ENCODE data around the gene KRT39. TPM values are rescaled to one million over a fixed set of nuclear protein-coding genes. Genes with fewer than 3 reads are reported as not detected.

KRT39 gene
- total and polyA plus RNA-seq, 4 donors: not detected

DNA sequence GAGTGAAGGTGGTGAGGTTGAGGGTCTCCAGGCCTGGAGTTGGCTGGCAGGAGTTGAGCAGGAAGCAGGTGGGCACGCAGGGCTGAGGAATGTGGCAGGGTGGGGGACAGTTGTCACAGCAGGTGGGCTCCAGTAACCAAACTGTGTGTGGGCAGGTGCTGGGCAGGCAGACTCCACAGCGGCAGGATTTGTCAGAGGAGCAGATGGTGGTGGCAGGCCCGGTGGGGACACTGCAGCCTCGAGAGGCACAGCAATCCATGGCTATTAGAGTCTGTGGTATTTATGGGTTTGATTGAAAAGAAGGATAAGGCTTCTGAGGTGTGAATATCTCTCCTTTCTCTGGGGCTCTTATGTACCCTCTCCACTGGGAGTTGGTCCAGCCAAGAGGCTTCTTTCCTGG is 27.1 kb upstream of the KRT39 start, which contains the start of gene KRTAP3-3:
Gene KRTAP3-3 (minus strand): TSS at position 326 of the 400 bp plus-strand sequence. CDS start 67 bp downstream, at position 259.
- no peak within 1 kb of the TSS for H3K27ac ChIP-seq (ENCODE audit: low read depth in 1 of 2, low read length in 2 of 2)
- TF ChIP-seq HNF4A (conservative IDR thresholded peaks at IDR 0.05): no peak
- no peak for TF ChIP-seq FOXA1 (IDR thresholded peaks at IDR 0.05)
- no peak for TF ChIP-seq NR2F2 (IDR thresholded peaks at IDR 0.05)
- TF ChIP-seq SP1 (IDR thresholded peaks at IDR 0.05): no peak
- TF ChIP-seq TAF1 (conservative IDR thresholded peaks at IDR 0.05): no peak
- TF ChIP-seq GABPA (IDR thresholded peaks at IDR 0.05 in 1 of 2, conservative IDR thresholded peaks at IDR 0.05 in 1 of 2): no peak
- TF ChIP-seq, protein P1, sequence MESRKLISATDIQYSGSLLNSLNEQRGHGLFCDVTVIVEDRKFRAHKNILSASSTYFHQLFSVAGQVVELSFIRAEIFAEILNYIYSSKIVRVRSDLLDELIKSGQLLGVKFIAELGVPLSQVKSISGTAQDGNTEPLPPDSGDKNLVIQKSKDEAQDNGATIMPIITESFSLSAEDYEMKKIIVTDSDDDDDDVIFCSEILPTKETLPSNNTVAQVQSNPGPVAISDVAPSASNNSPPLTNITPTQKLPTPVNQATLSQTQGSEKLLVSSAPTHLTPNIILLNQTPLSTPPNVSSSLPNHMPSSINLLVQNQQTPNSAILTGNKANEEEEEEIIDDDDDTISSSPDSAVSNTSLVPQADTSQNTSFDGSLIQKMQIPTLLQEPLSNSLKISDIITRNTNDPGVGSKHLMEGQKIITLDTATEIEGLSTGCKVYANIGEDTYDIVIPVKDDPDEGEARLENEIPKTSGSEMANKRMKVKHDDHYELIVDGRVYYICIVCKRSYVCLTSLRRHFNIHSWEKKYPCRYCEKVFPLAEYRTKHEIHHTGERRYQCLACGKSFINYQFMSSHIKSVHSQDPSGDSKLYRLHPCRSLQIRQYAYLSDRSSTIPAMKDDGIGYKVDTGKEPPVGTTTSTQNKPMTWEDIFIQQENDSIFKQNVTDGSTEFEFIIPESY (IDR thresholded peaks at IDR 0.05): no peak
- TF ChIP-seq EGR1 (IDR thresholded peaks at IDR 0.05; ENCODE audit: low read depth in 2 of 2): no peak
- no peak for TF ChIP-seq FOXA2 (IDR thresholded peaks at IDR 0.05)
- TF ChIP-seq, protein P2, sequence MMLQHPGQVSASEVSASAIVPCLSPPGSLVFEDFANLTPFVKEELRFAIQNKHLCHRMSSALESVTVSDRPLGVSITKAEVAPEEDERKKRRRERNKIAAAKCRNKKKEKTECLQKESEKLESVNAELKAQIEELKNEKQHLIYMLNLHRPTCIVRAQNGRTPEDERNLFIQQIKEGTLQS (IDR thresholded peaks at IDR 0.05): no peak
- no peak for TF ChIP-seq YY1 (IDR thresholded peaks at IDR 0.05)
- TF ChIP-seq RXRA (IDR thresholded peaks at IDR 0.05): no peak
- TF ChIP-seq, protein P3, sequence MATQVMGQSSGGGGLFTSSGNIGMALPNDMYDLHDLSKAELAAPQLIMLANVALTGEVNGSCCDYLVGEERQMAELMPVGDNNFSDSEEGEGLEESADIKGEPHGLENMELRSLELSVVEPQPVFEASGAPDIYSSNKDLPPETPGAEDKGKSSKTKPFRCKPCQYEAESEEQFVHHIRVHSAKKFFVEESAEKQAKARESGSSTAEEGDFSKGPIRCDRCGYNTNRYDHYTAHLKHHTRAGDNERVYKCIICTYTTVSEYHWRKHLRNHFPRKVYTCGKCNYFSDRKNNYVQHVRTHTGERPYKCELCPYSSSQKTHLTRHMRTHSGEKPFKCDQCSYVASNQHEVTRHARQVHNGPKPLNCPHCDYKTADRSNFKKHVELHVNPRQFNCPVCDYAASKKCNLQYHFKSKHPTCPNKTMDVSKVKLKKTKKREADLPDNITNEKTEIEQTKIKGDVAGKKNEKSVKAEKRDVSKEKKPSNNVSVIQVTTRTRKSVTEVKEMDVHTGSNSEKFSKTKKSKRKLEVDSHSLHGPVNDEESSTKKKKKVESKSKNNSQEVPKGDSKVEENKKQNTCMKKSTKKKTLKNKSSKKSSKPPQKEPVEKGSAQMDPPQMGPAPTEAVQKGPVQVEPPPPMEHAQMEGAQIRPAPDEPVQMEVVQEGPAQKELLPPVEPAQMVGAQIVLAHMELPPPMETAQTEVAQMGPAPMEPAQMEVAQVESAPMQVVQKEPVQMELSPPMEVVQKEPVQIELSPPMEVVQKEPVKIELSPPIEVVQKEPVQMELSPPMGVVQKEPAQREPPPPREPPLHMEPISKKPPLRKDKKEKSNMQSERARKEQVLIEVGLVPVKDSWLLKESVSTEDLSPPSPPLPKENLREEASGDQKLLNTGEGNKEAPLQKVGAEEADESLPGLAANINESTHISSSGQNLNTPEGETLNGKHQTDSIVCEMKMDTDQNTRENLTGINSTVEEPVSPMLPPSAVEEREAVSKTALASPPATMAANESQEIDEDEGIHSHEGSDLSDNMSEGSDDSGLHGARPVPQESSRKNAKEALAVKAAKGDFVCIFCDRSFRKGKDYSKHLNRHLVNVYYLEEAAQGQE (IDR thresholded peaks at IDR 0.05): no peak
- TF ChIP-seq, protein P4, sequence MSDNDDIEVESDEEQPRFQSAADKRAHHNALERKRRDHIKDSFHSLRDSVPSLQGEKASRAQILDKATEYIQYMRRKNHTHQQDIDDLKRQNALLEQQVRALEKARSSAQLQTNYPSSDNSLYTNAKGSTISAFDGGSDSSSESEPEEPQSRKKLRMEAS (IDR thresholded peaks at IDR 0.05): no peak
- TF ChIP-seq HNF4G (IDR thresholded peaks at IDR 0.05): no peak
- no peak for TF ChIP-seq RAD21 (IDR thresholded peaks at IDR 0.05)
- peaks cover 0 to 11% (median 0%) of the 10 kb centered on the region in 4 donors for H3K27me3 ChIP-seq (ENCODE audit: control insufficient read depth in 4 of 4, insufficient read depth in 4 of 4, low read length in 3 of 4)
- WGBS: 50% methylated on average over 4 of the region's 4 CpGs
- H3K9me3 ChIP-seq (ENCODE audit: control insufficient read depth in 4 of 4, low read length in 3 of 4): no peaks in the 10 kb centered on the region
- DNase-seq (ENCODE audit: low spot score): no peak
- no peaks in the 10 kb centered on the region for H3K36me3 ChIP-seq (ENCODE audit: control insufficient read depth in 4 of 4, insufficient read depth in 3 of 4, low read depth in 1 of 4, low read length in 3 of 4)
- H3K4me3 ChIP-seq (ENCODE audit: low read depth in 1 of 3, low read length in 3 of 3): no peak within 1 kb of the TSS
- H3K4me1 ChIP-seq (ENCODE audit: control insufficient read depth in 4 of 4, insufficient read depth in 4 of 4, low read length in 3 of 4): no peaks in the 10 kb centered on the region
- no peak within 1 kb of the TSS for H3K9ac ChIP-seq (ENCODE audit: low read depth in 1 of 2, low read length in 2 of 2)

DNA sequence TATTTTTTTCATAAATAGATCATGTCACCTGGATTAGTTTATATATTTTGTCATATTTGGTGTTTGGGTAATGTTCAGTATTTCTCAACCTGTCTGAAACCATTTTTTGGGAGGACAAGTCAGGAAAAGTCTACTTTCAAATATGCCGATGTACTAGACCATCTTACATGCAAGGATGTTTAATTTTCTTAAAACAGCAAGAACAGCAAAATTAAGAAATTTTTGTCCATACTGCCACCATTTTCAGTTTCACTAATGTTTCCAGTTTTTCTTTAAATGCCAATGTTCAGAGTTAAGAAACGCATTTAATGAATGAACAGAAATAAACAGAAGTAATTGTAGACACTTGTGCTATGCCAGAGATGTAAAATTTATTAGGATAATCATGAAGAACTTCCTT is 26.3 kb upstream of the KRT39 start:
- WGBS: 87% methylated on average over 2 of the region's 2 CpGs
- DNase-seq (ENCODE audit: low spot score): no peak
- no peaks in the 10 kb centered on the region for H3K9me3 ChIP-seq (ENCODE audit: control insufficient read depth in 4 of 4, low read length in 3 of 4)
- TF ChIP-seq, protein P3 (IDR thresholded peaks at IDR 0.05): no peak
- TF ChIP-seq FOXA1 (IDR thresholded peaks at IDR 0.05) (no peak), EGR1 (IDR thresholded peaks at IDR 0.05; ENCODE audit: low read depth in 2 of 2) (no peak), GABPA (IDR thresholded peaks at IDR 0.05 in 1 of 2, conservative IDR thresholded peaks at IDR 0.05 in 1 of 2) (no peak), FOXA2 (IDR thresholded peaks at IDR 0.05) (no peak), RXRA (IDR thresholded peaks at IDR 0.05) (no peak), NR2F2 (IDR thresholded peaks at IDR 0.05) (no peak), HNF4A (conservative IDR thresholded peaks at IDR 0.05) (no peak), TAF1 (conservative IDR thresholded peaks at IDR 0.05) (no peak)
- TF ChIP-seq, protein P2 (IDR thresholded peaks at IDR 0.05): no peak
- TF ChIP-seq, protein P1 (IDR thresholded peaks at IDR 0.05): no peak
- TF ChIP-seq, protein P5, sequence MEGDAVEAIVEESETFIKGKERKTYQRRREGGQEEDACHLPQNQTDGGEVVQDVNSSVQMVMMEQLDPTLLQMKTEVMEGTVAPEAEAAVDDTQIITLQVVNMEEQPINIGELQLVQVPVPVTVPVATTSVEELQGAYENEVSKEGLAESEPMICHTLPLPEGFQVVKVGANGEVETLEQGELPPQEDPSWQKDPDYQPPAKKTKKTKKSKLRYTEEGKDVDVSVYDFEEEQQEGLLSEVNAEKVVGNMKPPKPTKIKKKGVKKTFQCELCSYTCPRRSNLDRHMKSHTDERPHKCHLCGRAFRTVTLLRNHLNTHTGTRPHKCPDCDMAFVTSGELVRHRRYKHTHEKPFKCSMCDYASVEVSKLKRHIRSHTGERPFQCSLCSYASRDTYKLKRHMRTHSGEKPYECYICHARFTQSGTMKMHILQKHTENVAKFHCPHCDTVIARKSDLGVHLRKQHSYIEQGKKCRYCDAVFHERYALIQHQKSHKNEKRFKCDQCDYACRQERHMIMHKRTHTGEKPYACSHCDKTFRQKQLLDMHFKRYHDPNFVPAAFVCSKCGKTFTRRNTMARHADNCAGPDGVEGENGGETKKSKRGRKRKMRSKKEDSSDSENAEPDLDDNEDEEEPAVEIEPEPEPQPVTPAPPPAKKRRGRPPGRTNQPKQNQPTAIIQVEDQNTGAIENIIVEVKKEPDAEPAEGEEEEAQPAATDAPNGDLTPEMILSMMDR (IDR thresholded peaks at IDR 0.05; ENCODE audit: low read depth, low read length, missing input control): no peak

More for the DNA sequence above, 26.3 kb upstream of the KRT39 start:
- Histone ChIP-seq H3K4me1 (ENCODE audit: control insufficient read depth in 4 of 4, insufficient read depth in 4 of 4, low read length in 3 of 4) (no peaks in the 10 kb centered on the region), H3K27ac (ENCODE audit: low read depth in 1 of 2, low read length in 2 of 2) (no peak overlapping the region), H3K4me3 (ENCODE audit: low read depth in 1 of 3, low read length in 3 of 3) (no peak overlapping the region), H3K36me3 (ENCODE audit: control insufficient read depth in 4 of 4, insufficient read depth in 3 of 4, low read depth in 1 of 4, low read length in 3 of 4) (no peaks in the 10 kb centered on the region), H3K27me3 (ENCODE audit: control insufficient read depth in 4 of 4, insufficient read depth in 4 of 4, low read length in 3 of 4) (peaks cover 0 to 11% (median 0%) of the 10 kb centered on the region in 4 donors), H3K9ac (ENCODE audit: low read depth in 1 of 2, low read length in 2 of 2) (no peak overlapping the region)
